H1 (cell line): ENCODE measurements around the gene GRID2. TPM values are rescaled to one million over a fixed set of nuclear protein-coding genes. Genes with fewer than 3 reads are reported as not detected.

Experiments
- CTCF ChIA-PET: fragments of 300-600 bp; sonication (Branson Sonifier 250); formaldehyde crosslinking; loops from one replicate; lab custom pipeline; 2021; ENCODE audit not compliant: partially characterized antibody; lab: Charles Lee
- POLR2A ChIA-PET: fragments of 300-600 bp; sonication (Branson Sonifier 250); formaldehyde crosslinking; loops from one replicate; lab custom pipeline; 2021; ENCODE audit warnings: inconsistent platforms; ENCODE audit not compliant: partially characterized antibody; lab: Charles Lee
- DNase-seq, 2 experiments: peaks; one replicate each; pipeline versions ENCODE4 v3.0.0 to v3.0.0-alpha.2; 2010 to 2022; ENCODE audit warnings: low spot score in 2 of 2, low read depth in 1 of 2, mixed read lengths in 1 of 2
- FAIRE-seq: peaks from 2 replicates; lab custom pipeline; 2011; peaks lifted over from hg19 to GRCh38; lab: Jason Lieb, UNC
- H2AFZ ChIP-seq: 2 replicates; pipeline ENCODE4 v1.8.1; 2012; ENCODE audit warnings: low read length, inconsistent platforms
- H2AK5ac ChIP-seq: 2 replicates; pipeline ENCODE4 v1.6.1; 2013; ENCODE audit warnings: low read depth, low read length
- H2BK120ac ChIP-seq: replicated peaks from 2 replicates; pipeline ENCODE3; 2013; ENCODE audit warnings: low read depth, low read length, inconsistent platforms
- H2BK12ac ChIP-seq: 2 replicates; pipeline ENCODE4 v1.6.1; 2013; ENCODE audit warnings: low read depth, low read length
- H2BK15ac ChIP-seq: 2 replicates; pipeline ENCODE4 v1.6.1; 2013; ENCODE audit warnings: low read length
- H2BK20ac ChIP-seq: 2 replicates; pipeline ENCODE4 v1.6.1; 2013; ENCODE audit warnings: low read length
- H2BK5ac ChIP-seq: 2 replicates; pipeline ENCODE4 v1.6.1; 2013; ENCODE audit warnings: low read depth, low read length
- H3K14ac ChIP-seq: 2 replicates; pipeline ENCODE4 v1.6.1; 2013; ENCODE audit warnings: inconsistent platforms; ENCODE audit not compliant: insufficient read length
- H3K18ac ChIP-seq: 2 replicates; pipeline ENCODE4 v1.6.1; 2013; ENCODE audit warnings: low read length; ENCODE audit errors: extremely low read depth
- H3K23ac ChIP-seq: 2 replicates; pipeline ENCODE4 v1.6.1; 2013; ENCODE audit warnings: inconsistent platforms; ENCODE audit not compliant: insufficient read length
- H3K23me2 ChIP-seq: 2 replicates; pipeline ENCODE4 v1.6.1; 2013; ENCODE audit warnings: low read depth, low read length
- H3K27ac ChIP-seq: 2 replicates; pipeline ENCODE4 v1.6.1; 2011; ENCODE audit warnings: low read depth, low read length, inconsistent platforms
- H3K27me3 ChIP-seq, 4 experiments: replicated peaks in 1 of 4; 1 replicate in 1 of 4; 2 replicates in 3 of 4; pipeline versions ENCODE4 v1.6.1 to v1.8.1; 2011 to 2013; ENCODE audit warnings: low read length in 3 of 4, mild to moderate bottlenecking in 3 of 4, inconsistent platforms in 2 of 4, mixed read lengths in 2 of 4, moderate library complexity in 1 of 4; ENCODE audit not compliant: control insufficient read depth in 3 of 4, insufficient read depth in 3 of 4; ENCODE audit errors: extremely low read depth in 1 of 4
- H3K36me3 ChIP-seq, 4 experiments: 2 replicates each; pipeline versions ENCODE4 v1.6.1 to v1.8.1; 2011 to 2013; ENCODE audit warnings: mild to moderate bottlenecking in 4 of 4, low read length in 3 of 4, moderate library complexity in 2 of 4, control low read depth in 1 of 4, inconsistent platforms in 1 of 4; ENCODE audit not compliant: insufficient read depth in 4 of 4, control insufficient read depth in 2 of 4
- H3K4ac ChIP-seq: replicated peaks from 2 replicates; pipeline ENCODE3; 2013; ENCODE audit warnings: low read length, low read depth, mixed read lengths, inconsistent platforms; ENCODE audit not compliant: insufficient read length
- H3K4me1 ChIP-seq, 4 experiments: replicated peaks in 1 of 4; 1 replicate in 1 of 4; 2 replicates in 3 of 4; pipeline versions ENCODE4 v1.6.1 to v1.8.1; 2011 to 2013; ENCODE audit warnings: low read length in 3 of 4, inconsistent platforms in 2 of 4, mixed read lengths in 1 of 4; ENCODE audit not compliant: insufficient read depth in 4 of 4, control insufficient read depth in 3 of 4
- H3K4me2 ChIP-seq, 2 experiments: 2 replicates each; pipeline versions ENCODE4 v1.6.1 to v1.8.1; 2011 to 2013; ENCODE audit warnings: low read depth in 2 of 2, low read length in 2 of 2, control low read depth in 1 of 2, inconsistent platforms in 1 of 2, mild to moderate bottlenecking in 1 of 2; ENCODE audit not compliant: insufficient read depth in 1 of 2
- H3K4me3 ChIP-seq, 4 experiments: fragments of 200-600, 300-600 bp in 1 of 4; sonication (generic), shearing (Covaris generic), sonication (Bioruptor Twin) in 1 of 4; 2 replicates each; pipeline versions ENCODE4 v1.5.1 to v1.8.1; 2011 to 2016; ENCODE audit warnings: low read length in 4 of 4, low read depth in 3 of 4, control low read depth in 2 of 4, inconsistent platforms in 2 of 4, mild to moderate bottlenecking in 2 of 4, mixed read lengths in 1 of 4, moderate library complexity in 1 of 4; ENCODE audit not compliant: insufficient read depth in 2 of 4; ENCODE audit errors: extremely low read depth in 1 of 4
- H3K56ac ChIP-seq: replicated peaks from 2 replicates; pipeline ENCODE3; 2013; ENCODE audit warnings: low read depth, mild to moderate bottlenecking, mixed read lengths, low read length, inconsistent platforms; ENCODE audit not compliant: insufficient read length
- H3K79me1 ChIP-seq: 2 replicates; pipeline ENCODE4 v1.6.1; 2013; ENCODE audit warnings: low read depth, low read length, control low read depth
- H3K79me2 ChIP-seq, 2 experiments: 2 replicates each; pipeline versions ENCODE4 v1.6.1 to v1.8.1; 2012 to 2013; ENCODE audit warnings: low read length in 2 of 2, mild to moderate bottlenecking in 2 of 2, inconsistent platforms in 1 of 2; ENCODE audit not compliant: insufficient read depth in 2 of 2, control insufficient read depth in 1 of 2
- H3K9ac ChIP-seq, 4 experiments: replicated peaks in 1 of 4; 1 replicate in 1 of 4; 2 replicates in 3 of 4; pipeline versions ENCODE4 v1.6.1 to v1.8.1; 2011 to 2013; ENCODE audit warnings: low read depth in 3 of 4, low read length in 3 of 4, control low read depth in 2 of 4, mild to moderate bottlenecking in 2 of 4, moderate library complexity in 2 of 4, inconsistent platforms in 1 of 4; ENCODE audit errors: extremely low read depth in 1 of 4
- H3K9me3 ChIP-seq, 2 experiments: 2 replicates each; pipeline versions ENCODE4 v1.6.1 to v1.8.1; 2012 to 2013; ENCODE audit warnings: mild to moderate bottlenecking in 2 of 2, moderate library complexity in 2 of 2, control low read depth in 1 of 2, inconsistent platforms in 1 of 2, low read depth in 1 of 2, low read length in 1 of 2, mixed read lengths in 1 of 2; ENCODE audit not compliant: insufficient read depth in 2 of 2
- H4K20me1 ChIP-seq, 2 experiments: replicated peaks in 1 of 2; 2 replicates each; pipeline versions ENCODE3 to v1.8.1; 2011 to 2013; ENCODE audit warnings: inconsistent platforms in 2 of 2, low read length in 2 of 2, mild to moderate bottlenecking in 1 of 2; ENCODE audit not compliant: insufficient read depth in 2 of 2, control insufficient read depth in 1 of 2
- H4K5ac ChIP-seq: 2 replicates; pipeline ENCODE4 v1.6.1; 2013; ENCODE audit warnings: low read length, low read depth, mixed read lengths, inconsistent platforms; ENCODE audit not compliant: insufficient read length
- H4K8ac ChIP-seq: 2 replicates; pipeline ENCODE4 v1.8.0; 2013; ENCODE audit warnings: mild to moderate bottlenecking, moderate library complexity, low read length, inconsistent platforms; ENCODE audit not compliant: insufficient read depth; ENCODE audit errors: extremely low read depth
- H4K91ac ChIP-seq: replicated peaks from 2 replicates; pipeline ENCODE3; 2013; ENCODE audit warnings: low read length, mixed read lengths, inconsistent platforms; ENCODE audit not compliant: insufficient read length
- polyA plus RNA-seq, 7 experiments: library from polyadenylated mRNA; depleted of rRNA in 3 of 7; stranded (reverse) in 5 of 7; unstranded in 2 of 7; fragments of >200 nt in 5 of 7; fragments of 200-250 nt in 2 of 7; gene quantifications; 1 replicate in 5 of 7; 2 replicates in 1 of 7; 4 replicates in 1 of 7; pipeline versions ENCODE4 v1.2.1 to v1.2.3, GENCODE V29; 2011 to 2013; ENCODE audit warnings: missing spikeins in 2 of 7, mixed read lengths in 2 of 7
- total RNA-seq: library from RNA; stranded (reverse); fragmentation: NEBNext Ultra II Directional; extraction: Animal tissue kit (Norgen Biotek cat#: 25700); gene quantifications from 2 replicates; pipeline ENCODE4 v1.2.1, GENCODE V29; 2021

GRID2 gene
- total and polyA plus RNA-seq, 2 of the 8 experiments (the other 6 are each of a cell fraction or from before 2014, with no cell fraction given) = 31.1 to 81.9 TPM

DNA sequence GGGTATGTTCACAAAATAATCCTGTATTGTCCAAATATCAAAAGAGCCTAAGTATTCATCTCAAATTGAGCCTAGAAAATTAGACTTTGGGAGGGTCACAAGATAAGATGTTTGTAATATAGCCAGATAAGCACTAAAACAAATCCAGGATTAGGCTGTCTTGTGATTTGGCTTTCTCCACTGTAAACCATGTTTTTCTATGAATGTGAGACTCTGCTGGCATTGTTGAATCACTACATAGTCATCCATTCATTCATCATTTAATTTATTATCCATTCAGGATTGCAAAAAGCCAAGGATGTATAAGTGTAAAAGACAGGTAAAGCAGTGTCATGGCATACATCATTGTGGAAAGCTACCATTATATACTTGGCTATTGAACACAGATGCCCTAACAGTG is 148.0 kb downstream of the GRID2 start:
- Histone ChIP-seq H3K27ac (no peak overlapping the region), H3K79me1 (no peaks in the 10 kb centered on the region), H2AK5ac (no peak overlapping the region), H4K91ac (no peak overlapping the region), H2BK12ac (no peak overlapping the region), H3K14ac (no peak overlapping the region), H3K9me3 (no peaks in the 10 kb centered on the region), H3K23me2 (no peaks in the 10 kb centered on the region), H3K36me3 (peaks cover 0 to 27% (median 0%) of the 10 kb centered on the region in 4 experiments; a peak in 2 of 8 replicates), H3K56ac (no peak overlapping the region), H2BK15ac (no peak overlapping the region), H3K4me1 (peaks cover 0 to 38% (median 10%) of the 10 kb centered on the region in 4 experiments; a peak in 6 of 7 replicates), H4K5ac (no peak overlapping the region), H2AFZ (no peak overlapping the region), H2BK5ac (no peak overlapping the region), H3K23ac (no peak overlapping the region), H3K79me2 (peaks cover 55 to 99% of the 10 kb centered on the region in 2 experiments), H3K4ac (no peak overlapping the region), H3K27me3 (no peaks in the 10 kb centered on the region), H2BK120ac (no peak overlapping the region), H4K20me1 (peaks cover 16 to 28% of the 10 kb centered on the region in 2 experiments), H2BK20ac (no peak overlapping the region), H3K4me3 (peak overlapping the region in 1 of 4 experiments; percentile 24; a peak in 1 of 8 replicates), H3K9ac (no peak overlapping the region), H4K8ac (no peak overlapping the region), H3K4me2 (peak overlapping the region in 1 of 2 experiments; percentile 8; a peak in 1 of 4 replicates), H3K18ac (no peak overlapping the region)
- POLR2A ChIA-PET = interaction anchor here (0.7 to 1.3 kb wide), 3 partner anchors 14 to 147 kb away, joined by 3 to 4 read pairs (median 4); no protein-coding TSS in a partner anchor
- CTCF ChIA-PET = no interaction called here
- DNase-seq (no peak), FAIRE-seq (no peak)
